Measurements from ENCODE around the gene AAK1.
"Not testable (repeated sequence)": the region's sequence is repeated elsewhere in the genome, so short reads cannot be mapped to it uniquely, and the experiment has no call there.

The AAK1 gene

DNA sequence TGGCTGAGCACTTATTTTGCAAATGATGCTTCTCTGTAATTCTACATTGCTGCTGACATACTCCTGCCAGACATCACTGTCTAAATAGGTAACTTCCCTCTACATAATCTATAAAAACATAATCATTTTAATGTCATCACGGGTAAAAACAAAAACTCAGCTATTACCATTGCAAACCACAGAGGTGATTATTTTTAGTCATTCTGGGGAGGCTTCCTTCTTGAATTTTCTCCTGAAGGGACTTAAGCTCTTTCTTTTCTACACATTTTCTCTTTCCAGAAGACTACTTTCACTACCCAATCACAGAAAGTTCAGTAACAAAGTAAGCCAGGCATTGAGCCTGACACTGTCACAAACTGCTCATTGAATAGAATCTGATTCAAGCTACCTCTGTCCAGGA, 165.9 kb downstream of the AAK1 start:
- DNase-seq: no peak

DNA sequence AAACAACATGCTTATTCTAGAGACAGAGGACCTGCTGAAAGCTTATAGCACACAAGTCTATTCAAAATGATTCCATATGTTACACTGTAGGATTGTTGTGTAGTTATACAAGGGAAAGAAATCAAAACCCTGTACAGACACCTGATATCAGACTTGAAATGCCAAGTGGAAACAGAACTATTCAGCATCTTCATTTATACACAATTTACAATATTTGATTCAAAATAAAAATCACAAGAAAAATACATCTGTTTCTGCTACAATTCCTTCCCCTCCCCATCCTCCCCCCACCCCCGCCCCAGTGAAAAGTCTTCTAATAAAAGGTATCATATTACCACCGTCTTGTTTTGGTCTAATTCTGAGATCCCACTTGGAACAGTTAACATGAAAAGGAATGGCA, 168.9 kb downstream of the AAK1 start:
- no peak for DNase-seq

DNA sequence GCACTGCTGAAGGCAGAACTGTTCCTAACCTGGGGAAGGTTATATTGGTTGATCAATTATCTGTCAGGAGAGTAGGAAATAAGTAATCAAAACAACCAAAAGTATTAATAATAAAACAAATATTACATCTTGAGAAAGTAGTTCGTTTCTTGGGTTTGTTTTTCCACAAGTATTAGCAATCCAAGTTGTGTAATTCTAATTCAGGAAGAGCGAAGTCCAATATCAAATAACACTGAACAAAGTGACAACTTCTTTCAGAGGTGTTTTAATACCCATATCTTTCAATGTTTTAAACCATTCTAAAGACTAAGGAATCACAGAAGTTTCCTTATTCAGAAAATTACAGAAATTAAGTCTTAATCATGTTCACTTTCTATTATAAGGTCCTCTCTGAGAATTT, 171.7 kb downstream of the AAK1 start:
- DNase-seq: no peak

DNA sequence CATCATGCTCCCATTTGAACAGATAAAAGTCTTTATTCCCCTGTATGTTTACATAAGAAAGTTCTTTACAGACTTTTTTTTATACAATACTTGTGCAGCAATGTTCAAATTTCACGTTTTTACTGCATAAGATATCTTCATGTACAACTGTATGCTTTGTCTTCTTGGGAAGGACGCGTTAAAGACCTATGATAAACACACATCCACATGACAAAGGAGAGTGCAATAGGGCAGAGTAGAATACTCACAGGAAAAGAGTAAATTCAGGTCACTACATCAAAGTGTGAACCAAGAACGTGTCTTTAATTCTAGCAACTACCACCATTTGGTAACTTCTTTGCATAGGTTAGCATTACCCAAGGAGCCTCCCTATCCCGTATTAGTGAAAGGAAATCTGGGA, 172.6 kb downstream of the AAK1 start:
- DNase-seq: no peak

DNA sequence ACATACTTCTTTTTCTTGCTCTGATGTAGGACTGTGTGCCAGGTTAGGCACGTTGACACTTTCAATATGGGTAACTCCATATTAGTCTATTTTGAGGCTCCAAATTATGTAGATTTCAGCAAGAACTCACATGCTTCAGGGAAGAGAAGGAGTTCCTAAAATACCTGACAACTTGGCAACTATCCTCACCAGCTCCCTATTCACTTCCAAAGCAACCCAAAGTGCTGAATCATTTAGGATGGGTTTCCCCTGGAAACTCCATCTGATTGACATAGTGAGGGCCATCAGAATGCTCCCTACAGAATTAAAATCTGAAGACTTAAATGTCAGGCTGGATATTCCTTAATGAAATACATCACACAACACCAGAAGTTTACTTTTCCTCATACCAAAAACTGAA, 173.8 kb downstream of the AAK1 start:
- DNase-seq: no peak

DNA sequence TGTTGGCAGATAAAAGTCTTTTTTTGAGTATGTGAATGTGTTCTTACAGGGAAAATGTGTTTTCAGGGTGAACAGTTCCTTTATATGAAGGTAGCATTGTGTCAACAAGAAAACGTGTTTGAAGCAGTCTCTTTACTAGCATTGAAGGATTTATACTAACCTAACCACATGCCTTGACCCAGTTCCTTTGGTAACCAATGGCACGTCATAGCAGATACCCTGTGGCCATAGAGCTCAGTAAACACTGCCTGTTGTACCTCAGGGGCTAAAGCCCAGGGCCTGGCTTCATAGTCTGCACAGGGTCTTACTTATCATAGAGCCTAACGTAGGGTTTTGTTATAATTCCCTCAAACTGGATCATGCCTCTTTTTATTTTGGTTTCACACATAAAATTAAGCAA, 174.2 kb downstream of the AAK1 start:
- DNase-seq: no peak

DNA sequence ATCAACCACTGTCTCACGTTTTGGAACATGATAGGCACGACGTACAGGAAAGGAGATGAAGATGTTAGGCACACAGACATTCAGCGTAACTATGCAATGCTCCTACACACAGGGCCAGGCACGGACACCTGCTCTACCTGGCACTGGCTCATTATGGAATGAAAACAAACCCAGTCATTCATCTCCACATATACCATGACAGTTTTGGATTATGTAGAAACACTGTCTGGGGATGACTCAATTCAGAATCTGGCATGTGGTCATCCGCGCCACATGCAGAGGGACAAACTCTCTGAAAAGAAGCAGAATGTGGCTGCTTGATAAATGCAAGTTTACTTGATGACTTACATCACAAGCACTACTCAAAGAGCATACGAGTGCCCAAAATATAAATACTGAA, 176.8 kb downstream of the AAK1 start:
- DNase-seq: no peak

DNA sequence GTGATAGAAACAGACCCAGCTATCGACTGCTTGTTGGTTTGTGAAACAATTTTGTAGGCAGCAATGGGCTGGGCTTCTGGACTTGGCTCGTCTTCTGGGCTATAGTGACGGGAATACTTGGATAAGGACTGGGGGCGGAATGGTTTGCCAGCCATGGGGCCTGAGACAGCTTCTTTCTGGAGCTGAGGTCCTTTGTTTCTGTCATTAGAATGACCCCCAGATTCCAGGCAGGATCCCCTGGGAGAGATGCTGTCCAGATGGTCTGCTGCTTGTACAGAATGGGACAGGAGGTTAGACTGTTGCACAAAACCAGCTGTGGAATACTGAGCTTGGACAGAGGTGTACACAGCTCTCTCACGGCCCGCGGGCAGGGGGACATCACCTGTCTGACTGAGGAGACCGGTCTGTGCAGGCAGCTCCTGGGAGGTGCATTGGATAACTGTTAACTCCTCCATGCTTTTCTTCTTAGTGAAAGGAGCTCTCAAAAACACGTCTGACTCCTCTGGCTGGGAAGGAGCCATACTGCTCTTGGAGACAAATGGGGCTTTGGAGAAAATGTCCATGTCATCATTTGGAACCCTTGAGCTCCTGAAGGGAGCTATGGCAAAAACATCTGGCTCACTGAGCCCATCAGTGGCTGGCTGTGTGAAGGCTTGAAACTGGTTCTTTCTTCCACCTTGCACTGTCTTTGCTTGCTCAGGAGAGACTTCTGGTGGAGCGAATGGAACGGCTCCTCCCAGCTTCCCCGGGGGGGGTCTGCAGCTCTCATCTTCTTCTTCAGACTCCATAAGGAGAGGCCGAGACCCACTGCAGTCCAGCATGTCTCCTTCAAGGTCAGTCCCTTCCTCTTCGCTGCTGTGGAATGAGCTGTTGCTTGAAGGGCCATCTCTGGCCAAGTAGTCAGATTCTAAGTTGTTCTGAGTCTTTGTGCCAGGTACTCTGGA, 177.8 kb downstream of the AAK1 start:
- no peak for DNase-seq

DNA sequence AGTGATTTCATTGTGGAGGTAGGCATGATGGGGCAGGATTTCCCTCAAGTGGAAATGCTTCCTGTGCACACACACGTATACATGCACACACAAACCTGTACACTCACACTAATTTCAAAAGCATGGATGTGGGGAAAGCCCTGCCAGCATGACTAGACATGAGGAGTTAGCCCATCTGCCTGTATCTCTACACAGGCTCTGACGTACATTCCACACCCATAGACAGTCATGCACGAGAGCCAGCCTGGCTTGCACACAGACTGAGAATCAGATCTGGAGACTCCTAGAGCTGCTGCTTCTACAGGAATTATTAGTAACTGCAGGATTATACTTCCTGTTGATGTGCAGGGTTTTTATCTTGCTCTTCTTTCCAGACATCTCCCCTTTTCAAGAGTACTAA, 179.0 kb downstream of the AAK1 start:
- no peak for DNase-seq

DNA sequence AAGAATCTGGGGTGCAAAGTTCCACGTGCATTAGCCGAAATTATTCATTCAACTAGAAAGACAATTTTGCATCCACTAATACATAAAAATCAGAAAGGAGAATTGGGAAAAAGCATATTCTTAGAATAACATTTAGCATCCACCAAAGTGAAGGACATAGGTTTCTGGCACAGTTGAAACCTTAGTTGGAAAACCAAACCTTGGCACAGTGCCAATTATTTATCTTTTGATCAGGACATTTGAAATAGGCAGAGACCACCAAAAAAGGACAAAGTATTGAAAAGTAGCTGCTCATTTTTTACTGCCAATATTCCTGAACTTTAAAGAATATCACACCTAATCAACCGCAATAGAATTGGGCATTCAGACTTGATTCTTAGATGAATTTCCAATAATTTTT, 180.8 kb downstream of the AAK1 start:
- no peak for DNase-seq

DNA sequence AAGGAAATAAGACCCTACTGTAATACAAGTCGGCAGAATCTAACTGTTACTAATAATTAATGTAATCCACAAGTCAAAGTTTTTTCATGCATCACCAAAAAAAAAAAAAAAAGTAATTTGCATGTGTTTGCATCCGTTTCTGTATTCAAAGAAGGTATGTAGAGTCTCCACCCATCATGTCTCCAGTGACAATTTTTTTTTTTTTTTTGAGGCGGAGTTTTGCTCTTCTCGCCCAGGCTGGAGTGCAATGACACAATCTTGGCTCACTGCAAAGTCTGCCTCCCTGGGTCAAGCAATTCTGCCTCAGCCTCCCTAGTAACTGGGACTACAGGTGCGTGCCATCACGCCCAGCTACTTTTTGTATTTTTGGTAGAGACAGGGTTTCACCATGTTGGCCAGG, 182.1 kb downstream of the AAK1 start:
- DNase-seq: no peak

DNA sequence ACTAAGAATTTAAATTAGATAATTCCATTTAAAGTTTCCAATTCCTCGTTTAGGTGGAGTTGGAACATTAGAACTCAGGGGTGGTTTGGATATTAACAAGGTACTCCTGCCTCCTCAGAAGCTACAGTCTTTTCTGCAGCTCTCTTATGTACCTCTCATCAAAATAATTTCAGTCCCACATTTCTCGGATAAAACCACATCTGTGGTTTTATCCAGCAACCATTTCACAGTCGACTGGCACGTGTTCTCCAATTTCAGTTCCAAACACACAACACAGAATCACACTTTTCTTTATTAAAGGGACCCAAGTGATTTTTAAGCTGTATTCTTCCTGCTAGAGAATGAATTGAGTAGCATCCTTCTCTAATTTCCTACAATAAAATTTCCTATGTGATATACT, 183.6 kb downstream of the AAK1 start:
- no peak for DNase-seq

DNA sequence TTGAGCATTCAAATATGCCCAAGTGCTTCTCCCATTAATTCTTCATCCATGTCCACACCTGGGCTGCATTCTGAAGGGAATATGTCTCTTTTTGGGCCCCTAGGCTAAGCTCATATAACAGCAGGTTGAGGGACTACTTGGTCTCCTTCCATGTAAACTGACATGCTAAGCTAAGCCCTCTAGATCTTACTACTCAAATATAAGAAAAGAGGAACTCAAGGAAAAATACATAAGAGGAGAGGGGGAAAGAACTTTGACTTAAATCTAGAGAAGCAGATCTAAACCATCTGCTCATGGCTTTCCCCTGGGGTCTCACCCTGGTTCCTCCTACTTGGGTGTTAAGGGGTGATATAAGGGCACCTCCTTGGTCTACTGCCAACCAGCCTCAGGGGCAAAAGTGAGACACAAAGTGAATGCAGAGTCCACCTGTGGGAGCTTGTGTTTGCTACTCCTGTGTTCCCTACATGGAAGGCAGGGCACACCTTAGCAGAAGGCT, 186.5 kb downstream of the AAK1 start:
- DNase-seq: no peak

DNA sequence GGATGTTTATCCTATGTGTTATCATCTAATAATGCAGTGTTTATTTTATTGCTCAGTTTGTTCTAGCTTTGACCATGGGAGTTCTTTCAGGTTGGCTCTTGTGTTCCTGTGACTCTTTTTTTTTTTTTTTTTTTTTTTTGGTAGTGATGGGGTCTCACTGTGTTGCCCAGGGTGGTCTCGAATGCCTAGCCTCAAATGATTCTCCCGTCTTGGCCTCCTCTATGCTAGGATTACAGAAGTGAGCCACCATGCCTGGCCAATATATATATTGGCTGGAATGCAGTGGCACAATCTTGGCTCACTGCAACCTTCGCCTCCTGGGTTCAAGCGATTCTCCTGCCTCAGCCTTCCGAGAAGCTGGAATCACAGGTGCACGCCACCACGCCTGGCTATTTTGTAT, 187.4 kb downstream of the AAK1 start:
- DNase-seq: no peak

DNA sequence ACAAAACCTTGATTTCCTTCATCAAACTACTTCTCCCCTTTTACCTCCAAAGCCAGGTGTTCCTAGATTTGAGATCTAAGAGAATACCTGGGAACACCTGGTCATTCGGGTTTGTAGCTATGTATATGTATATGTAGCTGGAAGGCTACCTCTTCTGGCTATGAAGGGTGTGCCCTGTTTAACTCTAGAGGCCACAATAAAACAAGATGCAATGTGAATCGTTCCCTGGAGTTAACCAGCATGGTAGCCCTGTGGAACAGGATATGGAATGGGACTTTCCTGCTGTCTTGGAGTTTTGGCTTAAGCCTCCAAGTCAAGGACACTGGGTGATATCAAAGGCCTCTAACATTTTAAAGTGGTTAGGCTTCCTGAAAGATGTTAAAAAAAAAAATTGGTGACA, 188.6 kb downstream of the AAK1 start:
- no peak for DNase-seq

DNA sequence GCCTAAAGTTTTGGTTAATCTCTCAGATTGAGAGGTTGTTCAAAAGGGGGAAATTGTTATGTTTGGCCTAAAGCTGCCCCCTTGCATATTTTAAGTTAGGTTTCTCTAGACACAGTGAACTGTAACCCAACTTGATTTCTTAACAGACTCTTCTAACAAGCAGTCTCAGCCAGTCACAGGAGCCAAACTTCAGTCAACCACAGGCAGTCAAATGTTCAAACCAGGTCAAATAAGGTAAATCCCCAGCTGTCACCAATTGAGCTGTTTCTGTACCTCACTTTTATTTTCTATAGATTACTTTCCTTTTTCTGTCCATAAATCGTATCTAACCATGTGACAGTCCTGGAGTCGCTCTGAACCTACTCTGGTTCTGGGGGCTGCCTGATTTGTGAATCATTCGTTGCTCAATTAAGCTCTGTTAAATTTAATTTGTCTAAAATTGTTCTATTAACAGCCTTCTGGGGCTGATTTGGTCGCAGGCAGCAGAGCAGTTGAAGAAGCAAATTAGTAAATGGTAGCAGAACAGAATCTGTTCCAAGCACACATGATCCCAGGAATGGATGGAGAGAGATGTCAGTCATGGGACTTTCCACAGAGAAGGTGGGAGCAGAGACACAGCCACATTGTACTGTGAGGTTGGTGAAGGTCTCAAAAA, 189.9 kb downstream of the AAK1 start:
- DNase-seq: no peak

DNA sequence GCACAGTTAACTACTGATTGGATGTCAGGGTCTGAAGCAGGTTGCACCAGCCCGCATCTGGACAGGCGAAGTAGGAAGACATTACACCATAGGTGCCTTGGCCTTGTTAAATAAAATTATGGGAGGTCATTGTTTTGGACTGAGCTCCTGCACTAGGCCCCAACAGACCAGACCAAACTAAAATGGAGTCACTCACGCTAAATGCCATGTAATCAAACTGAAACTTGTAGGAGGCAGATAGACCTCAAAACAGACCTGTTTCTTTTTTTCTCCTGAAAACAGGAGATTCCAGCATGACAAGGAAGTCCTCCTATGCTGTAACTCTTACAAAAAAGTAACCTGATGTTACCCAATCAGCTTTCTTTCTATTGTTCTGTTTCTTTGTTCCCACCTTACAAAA, 190.9 kb downstream of the AAK1 start:
- no peak for DNase-seq

DNA sequence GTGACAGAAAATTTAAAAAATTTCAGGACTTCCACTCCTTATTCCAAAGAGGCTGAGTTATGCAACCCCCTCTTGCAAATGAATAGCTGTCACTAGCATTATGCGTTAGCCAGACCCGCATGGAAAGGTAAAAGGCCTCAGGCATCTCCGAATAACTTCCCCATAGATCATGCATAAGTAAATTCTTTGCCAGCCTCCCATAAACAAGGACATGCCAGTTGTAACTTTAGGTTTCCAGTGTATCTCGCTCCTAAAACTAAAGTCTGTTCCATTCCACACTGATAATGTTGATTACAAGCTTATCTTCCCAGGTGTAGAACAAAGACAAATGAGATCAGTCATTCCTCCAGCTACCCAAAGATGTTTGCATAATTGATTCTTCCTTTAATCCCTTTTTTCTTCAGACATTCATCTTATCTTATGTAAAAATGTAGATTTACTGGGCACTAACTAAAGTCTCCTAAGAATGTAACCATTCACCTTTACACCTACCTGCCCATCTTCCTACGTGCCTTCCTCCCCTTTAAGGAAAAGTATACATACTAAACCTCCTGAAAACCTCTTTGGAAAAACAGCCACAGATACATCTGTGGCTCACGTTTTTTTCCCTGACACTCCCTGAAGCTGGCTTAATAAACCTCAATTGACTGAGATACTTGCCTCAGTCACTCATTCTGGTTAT, 192.7 kb downstream of the AAK1 start:
- DNase-seq: no peak

DNA sequence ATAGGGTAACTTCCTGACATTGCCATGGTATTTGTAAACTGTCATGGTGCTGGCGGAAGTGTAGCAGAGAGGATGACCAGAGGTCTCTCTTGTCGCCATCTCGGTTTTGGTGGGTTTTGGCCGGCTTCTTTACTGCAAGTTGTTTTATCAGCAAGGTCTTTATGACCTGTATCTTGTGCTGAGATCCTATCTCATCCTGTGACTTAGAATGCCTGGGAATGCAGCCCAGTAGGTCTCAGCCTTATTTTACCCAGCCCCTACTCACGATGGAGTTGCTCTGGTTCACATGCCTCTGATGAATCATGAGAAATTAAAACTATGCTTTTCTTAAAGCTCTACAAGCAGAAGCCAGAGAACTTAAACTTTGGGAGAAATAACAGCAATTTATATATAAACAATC, 193.6 kb downstream of the AAK1 start:
- no peak for DNase-seq

DNA sequence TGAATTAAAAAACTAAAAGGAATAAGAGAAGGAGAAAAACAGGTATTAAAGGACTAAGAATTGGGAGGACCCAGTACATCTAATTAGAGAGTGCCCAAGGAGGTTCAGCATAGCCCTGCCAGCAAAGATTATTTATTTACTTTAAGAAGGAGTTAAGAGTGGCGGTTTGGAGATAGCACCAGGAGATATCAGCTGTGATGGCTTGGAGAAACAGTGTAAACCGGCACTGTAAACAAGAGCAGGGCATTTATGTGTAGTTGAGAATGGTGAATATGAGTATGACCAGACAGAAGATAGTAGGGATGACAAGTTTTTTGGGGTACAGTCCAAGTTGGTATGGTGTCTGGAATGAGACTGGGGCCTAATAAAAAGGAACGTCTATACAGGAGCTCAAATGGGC, 199.9 kb downstream of the AAK1 start:
- not testable (repeated sequence) for DNase-seq

DNA sequence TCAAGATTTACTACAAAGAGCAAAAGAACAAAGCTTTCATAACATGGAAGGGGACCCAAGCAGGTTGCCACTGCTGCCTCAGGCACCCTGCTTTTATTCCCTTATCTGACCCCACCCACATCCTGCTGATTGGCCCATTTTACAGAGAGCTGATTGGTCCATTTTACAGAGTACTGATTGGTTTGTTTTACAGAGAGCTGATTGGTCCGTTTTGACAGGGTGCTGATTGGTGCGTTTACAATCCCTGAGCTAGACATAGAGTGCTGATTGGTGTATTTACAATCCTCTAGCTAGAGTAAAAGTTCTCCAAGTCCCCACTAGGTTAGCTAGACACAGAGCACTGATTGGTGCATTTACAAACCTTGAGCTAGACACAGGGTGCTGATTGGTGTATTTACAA, 204.0 kb downstream of the AAK1 start:
- peak; percentile 20 for DNase-seq

DNA sequence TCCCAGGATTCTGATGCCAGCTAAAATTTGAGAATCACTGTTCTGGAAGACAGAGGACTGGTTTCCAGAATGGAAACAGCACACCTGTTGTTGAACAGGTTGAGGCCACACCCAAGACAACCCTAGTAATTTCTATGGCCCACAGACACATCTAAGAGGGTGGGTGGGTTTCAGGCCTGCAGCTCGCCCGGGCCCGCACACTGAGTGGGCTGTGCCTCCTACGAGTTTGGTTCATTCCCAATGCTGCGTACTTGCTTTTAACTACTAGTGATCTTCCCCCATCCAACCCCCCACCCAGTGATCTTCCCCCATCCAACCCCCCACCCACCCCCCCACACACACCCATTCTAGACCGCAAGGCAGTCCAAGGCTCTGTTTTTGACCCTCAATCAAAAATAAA, 205.0 kb downstream of the AAK1 start:
- DNase-seq: no peak

DNA sequence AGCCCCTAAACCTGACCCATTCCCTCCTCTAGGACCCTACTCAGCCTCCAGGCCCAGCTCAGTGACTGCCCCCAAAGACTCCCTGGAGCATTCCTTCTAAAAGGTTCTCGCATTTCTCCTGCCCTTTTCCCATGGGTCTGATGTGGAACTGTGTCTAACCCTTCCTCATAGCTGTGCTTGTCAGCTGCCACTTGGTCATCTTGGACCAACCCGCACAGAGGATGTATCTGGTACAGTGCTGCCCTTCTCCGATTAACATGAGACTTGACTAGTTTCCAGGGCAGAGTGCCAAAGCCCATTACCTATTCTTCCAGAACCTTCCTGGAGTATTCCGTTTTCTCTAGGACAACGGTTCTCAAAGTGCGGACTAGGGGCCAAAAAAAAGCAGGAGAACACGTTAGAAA, 205.8 kb downstream of the AAK1 start:
- no peak for DNase-seq
